BLaER1 (cell line): ENCODE results near the gene NSL1.

Source experiments
- H3K27ac ChIP-seq: shearing (Covaris generic); formaldehyde crosslinking; 2 replicates; pipeline ENCODE4 v1.8.1; 2022
- H3K27me3 ChIP-seq: shearing (Covaris generic); formaldehyde crosslinking; 2 replicates; pipeline ENCODE4 v1.8.1; 2022
- H3K36me3 ChIP-seq: shearing (Covaris generic); formaldehyde crosslinking; 2 replicates; pipeline ENCODE4 v1.8.1; 2022
- H3K4me1 ChIP-seq: shearing (Covaris generic); formaldehyde crosslinking; 2 replicates; pipeline ENCODE4 v1.8.1; 2022
- H3K4me2 ChIP-seq: shearing (Covaris generic); formaldehyde crosslinking; 2 replicates; pipeline ENCODE4 v1.8.1; 2022
- H3K4me3 ChIP-seq: shearing (Covaris generic); formaldehyde crosslinking; 2 replicates; pipeline ENCODE4 v1.8.1; 2022
- H3K9ac ChIP-seq: shearing (Covaris generic); formaldehyde crosslinking; 2 replicates; pipeline ENCODE4 v1.8.1; 2022
- H3K9me3 ChIP-seq: shearing (Covaris generic); formaldehyde crosslinking; 2 replicates; pipeline ENCODE4 v1.8.1; 2022
- H4K20me1 ChIP-seq: shearing (Covaris generic); formaldehyde crosslinking; 2 replicates; pipeline ENCODE4 v1.8.1; 2022
- Cebpa-rat ChIP-seq: shearing (Covaris generic); IDR thresholded peaks from 2 replicates; pipeline ENCODE4 v1.8.1; 2022

The NSL1 gene

DNA sequence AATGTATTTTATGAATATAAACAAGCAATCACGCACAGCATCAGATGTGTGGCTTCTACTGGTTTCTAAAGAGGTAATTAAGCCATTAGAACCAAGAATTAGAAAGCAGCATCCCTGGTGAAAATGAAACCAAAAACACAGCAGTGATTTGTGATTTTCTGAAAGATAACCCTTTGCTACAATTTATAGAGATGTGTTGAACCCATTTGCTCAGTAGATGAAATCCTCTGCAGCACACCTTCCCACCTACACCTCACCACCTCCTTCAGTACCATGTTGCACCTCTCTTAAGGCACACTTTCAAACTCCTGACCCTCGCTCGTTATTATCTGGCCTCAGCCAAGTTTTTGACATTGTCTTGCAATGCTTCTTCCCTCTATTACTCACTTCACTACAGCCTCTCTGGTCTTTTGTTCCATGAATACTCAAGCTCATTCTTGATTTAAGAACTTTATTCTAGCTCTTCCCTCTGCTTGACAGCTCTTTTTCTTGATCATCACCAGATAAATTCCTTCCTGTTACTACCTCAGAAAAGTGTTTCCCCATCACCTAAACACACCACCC is 38.6 kb downstream of the NSL1 start:
- no peaks in the 10 kb centered on the region for H3K9me3 ChIP-seq
- H3K27me3 ChIP-seq, result no peaks in the 10 kb centered on the region
- H3K36me3 ChIP-seq, result peaks cover 19% of the 10 kb centered on the region
- peaks cover 30% of the 10 kb centered on the region for H3K4me1 ChIP-seq
- H3K27ac ChIP-seq, result no peak overlapping the region
- H3K9ac ChIP-seq, result no peak overlapping the region
- no peak overlapping the region for H3K4me3 ChIP-seq
- H4K20me1 ChIP-seq, result peaks cover 22% of the 10 kb centered on the region
- TF ChIP-seq Cebpa-rat, result no peak
- no peak overlapping the region for H3K4me2 ChIP-seq

DNA sequence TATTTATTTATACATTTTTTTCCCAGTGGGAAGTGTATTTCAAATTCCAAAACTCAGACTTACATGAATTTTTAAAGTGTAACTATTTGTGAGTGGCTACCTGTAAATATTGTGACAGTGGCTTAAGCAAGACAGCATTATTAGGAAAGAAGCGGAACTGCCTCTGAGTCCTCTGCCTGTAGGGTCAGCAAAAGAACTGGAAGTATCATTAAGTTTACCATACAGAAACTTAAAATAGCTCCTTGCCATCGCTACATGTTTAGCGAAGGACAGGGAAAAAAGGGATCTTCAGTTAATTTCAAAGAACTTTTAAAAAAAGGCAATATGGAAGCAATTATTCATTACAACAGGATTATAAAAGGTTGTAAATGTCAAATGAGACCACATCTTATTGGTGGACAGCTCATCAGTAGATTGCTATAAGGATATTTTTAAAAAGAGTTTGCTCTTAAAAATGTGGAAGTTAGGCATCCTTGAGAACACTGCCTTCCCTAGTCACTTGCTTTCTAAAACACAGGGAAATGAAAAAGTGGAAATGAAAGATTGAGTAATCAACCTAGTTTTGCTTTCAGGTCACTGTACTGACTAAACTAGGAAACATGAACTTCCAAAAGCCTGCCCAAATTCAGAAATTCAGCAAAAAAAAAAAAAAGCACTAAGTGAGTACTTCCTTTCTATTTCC is 39.2 kb downstream of the NSL1 start:
- Histone ChIP-seq H3K27ac (no peak overlapping the region), H3K9me3 (no peaks in the 10 kb centered on the region), H3K36me3 (peaks cover 15% of the 10 kb centered on the region), H3K4me3 (no peak overlapping the region), H3K4me2 (no peak overlapping the region), H3K9ac (no peak overlapping the region), H4K20me1 (peaks cover 16% of the 10 kb centered on the region), H3K27me3 (no peaks in the 10 kb centered on the region), H3K4me1 (peaks cover 30% of the 10 kb centered on the region)
- no peak for TF ChIP-seq Cebpa-rat

DNA sequence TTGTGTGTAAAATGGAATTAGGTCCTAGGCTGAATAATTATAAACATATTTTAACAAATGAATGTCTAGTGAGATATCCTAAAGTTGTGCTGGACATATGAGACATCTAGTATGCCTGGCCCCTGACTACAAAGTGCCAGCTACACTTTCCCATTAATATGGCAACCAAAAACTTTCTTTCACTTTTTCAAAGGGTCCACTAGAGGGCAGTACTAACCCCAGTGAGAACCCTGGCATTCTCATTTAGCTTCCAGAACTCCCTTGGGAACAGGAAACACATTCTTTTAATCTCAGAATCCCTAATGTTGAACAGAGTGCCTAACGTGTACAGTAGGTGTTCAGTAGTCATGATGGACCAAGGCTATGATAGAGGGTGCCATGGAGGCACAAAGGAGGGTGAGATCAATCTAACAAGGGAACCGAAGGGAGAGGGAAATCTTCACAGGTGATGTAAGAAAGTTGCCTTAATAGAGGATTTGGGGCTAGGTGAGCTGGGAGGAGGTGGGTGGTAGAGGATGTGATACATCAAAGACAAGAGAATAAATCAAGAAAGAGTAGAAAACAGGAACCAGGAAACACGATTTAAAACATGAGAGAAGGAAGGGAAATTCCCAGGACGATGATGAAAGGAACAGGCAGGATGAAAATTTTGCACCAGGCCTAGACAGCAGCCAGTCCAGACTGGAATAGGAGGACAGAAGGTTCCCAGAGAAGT is 41.6 kb downstream of the NSL1 start:
- Histone ChIP-seq H3K27me3 (no peaks in the 10 kb centered on the region), H4K20me1 (peaks cover 14% of the 10 kb centered on the region), H3K27ac (no peak overlapping the region), H3K4me1 (peaks cover 30% of the 10 kb centered on the region), H3K36me3 (peaks cover 16% of the 10 kb centered on the region; the same call in 1 of the 2 replicates), H3K4me3 (no peak overlapping the region), H3K4me2 (no peak overlapping the region), H3K9me3 (peaks cover 9% of the 10 kb centered on the region), H3K9ac (no peak overlapping the region)
- no peak for TF ChIP-seq Cebpa-rat

DNA sequence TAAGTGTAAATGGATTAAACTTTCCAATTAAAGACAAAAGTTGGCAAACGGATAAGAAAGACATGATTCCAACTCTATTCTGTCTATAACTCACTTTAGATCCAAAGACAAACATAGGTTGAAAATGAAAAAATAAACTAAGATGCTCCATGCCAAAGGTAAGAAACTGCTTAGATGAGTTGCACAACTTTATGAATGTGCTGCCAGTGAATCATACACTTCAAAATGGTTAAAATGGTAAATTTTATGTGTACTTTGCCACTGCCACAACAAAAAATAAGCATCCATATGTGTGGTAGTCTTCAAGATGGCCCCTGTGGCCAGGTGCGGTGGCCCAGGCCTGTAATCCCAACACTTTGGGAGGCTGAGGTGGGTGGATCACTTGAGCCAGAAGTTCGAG is 45.0 kb downstream of the NSL1 start:
- no peak overlapping the region for H3K4me3 ChIP-seq
- H3K9me3 ChIP-seq, result peaks cover 17% of the 10 kb centered on the region
- H3K36me3 ChIP-seq, result peaks cover 33% of the 10 kb centered on the region
- peaks cover 5% of the 10 kb centered on the region for H3K4me1 ChIP-seq
- H3K4me2 ChIP-seq, result no peak overlapping the region
- no peaks in the 10 kb centered on the region for H4K20me1 ChIP-seq
- H3K27ac ChIP-seq, result no peak overlapping the region
- H3K27me3 ChIP-seq, result no peaks in the 10 kb centered on the region
- TF ChIP-seq Cebpa-rat, result no peak
- H3K9ac ChIP-seq, result no peak overlapping the region

DNA sequence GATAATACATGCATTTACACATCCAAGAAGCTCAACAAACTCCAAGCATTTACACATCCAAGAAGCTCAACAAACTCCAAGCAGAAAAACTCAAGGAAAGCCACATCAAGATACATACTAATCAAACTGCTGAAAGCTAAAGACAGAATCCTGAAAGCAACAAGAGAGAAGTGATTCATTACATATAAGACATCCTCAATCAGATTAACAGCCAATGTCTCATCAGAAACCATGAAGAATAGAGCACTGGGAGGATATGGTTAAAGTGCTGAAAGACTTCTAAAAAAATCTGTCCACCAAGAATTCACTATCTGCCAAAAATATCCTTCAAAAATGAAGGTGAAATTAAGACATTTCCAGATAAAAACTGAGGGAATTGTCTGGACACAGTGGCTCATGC is 46.3 kb downstream of the NSL1 start:
- no peak for TF ChIP-seq Cebpa-rat

DNA sequence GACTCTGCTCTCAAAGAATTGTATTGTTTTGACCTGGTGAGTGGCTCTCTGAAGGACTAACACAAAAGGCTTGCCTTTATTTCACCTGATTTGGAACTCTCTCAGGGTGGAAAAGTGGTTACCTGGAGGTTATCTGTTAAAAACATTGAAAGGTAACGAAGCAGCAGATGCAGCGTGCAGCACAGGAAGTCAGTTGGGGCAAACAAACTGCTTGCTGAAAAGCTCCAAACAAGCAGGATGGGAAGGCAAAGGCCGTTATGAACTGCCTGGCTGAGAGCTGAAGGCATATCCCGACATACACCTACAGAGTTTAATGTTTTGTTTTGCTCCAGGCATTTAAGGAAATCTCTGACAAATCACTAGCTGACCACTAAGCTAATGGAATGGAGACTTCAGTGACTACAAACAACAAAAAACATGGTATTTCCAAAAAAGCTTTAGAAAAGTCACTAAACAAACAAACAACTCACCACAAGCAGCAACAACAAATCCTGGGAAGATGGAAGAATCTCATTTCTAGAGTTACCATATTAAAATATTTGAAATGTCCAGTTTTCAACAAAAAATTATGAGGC is 47.6 kb downstream of the NSL1 start:
- Histone ChIP-seq H3K4me2 (no peak overlapping the region), H3K27ac (no peak overlapping the region), H3K4me3 (no peak overlapping the region), H3K9ac (no peak overlapping the region), H3K9me3 (peaks cover 21% of the 10 kb centered on the region), H3K27me3 (no peaks in the 10 kb centered on the region), H3K4me1 (no peaks in the 10 kb centered on the region), H3K36me3 (peaks cover 46% of the 10 kb centered on the region), H4K20me1 (no peaks in the 10 kb centered on the region)
- no peak for TF ChIP-seq Cebpa-rat

More for the DNA sequence above, 46.3 kb downstream of the NSL1 start:
- Histone ChIP-seq H3K9me3 (peaks cover 21% of the 10 kb centered on the region), H3K27ac (no peak overlapping the region), H3K4me2 (no peak overlapping the region), H3K36me3 (peaks cover 41% of the 10 kb centered on the region), H3K4me1 (peaks cover 4% of the 10 kb centered on the region), H3K4me3 (no peak overlapping the region), H4K20me1 (no peaks in the 10 kb centered on the region), H3K9ac (no peak overlapping the region), H3K27me3 (no peaks in the 10 kb centered on the region)

DNA sequence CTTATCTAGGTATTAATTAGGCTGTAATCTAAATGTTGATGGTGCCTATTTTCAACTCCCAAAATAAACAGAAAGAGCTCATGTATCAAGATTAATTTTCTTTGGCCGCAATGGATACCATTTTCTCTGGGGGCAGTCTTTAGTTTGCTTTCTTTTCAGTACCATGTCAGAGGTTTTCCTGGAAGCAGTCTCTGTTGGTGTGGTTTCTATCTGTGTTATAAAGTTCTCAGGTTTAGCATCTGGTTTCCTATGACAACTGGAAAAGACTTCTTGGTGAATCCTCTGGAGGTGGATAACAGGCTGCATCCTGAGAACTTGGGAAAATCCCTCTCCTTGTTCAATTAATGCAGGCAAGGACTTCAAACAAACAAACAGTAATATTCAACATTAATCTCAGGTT is 53.2 kb downstream of the NSL1 start:
- Histone ChIP-seq H3K4me1 (no peaks in the 10 kb centered on the region), H3K4me2 (no peak overlapping the region), H3K4me3 (no peak overlapping the region), H3K27me3 (no peaks in the 10 kb centered on the region), H4K20me1 (no peaks in the 10 kb centered on the region), H3K27ac (no peak overlapping the region), H3K36me3 (peaks cover 46% of the 10 kb centered on the region), H3K9ac (no peak overlapping the region), H3K9me3 (peaks cover 8% of the 10 kb centered on the region)
- no peak for TF ChIP-seq Cebpa-rat

DNA sequence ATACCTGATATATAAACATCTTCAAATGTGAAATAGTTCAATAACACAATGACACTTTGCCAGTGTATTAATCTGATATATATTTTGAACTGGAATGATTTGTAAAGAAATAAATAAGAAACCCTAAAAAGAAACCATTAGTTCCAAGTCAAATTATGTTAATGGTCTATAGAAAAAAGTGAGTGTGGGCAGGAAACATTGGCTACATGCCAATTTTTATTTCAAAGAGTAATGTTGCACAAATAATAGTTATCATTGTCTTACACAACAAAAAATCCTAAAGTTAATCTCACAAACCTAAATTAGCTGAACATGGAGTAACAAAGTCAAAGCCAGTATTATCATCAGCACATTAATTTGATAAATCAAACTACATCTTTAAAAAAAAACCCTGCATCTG is 54.0 kb downstream of the NSL1 start:
- H3K4me2 ChIP-seq, result no peak overlapping the region
- H4K20me1 ChIP-seq, result no peaks in the 10 kb centered on the region
- H3K9me3 ChIP-seq, result peaks cover 8% of the 10 kb centered on the region
- H3K4me1 ChIP-seq, result no peaks in the 10 kb centered on the region
- no peak overlapping the region for H3K4me3 ChIP-seq
- H3K36me3 ChIP-seq, result peaks cover 50% of the 10 kb centered on the region
- no peak for TF ChIP-seq Cebpa-rat
- H3K9ac ChIP-seq, result no peak overlapping the region
- H3K27me3 ChIP-seq, result no peaks in the 10 kb centered on the region
- no peak overlapping the region for H3K27ac ChIP-seq

DNA sequence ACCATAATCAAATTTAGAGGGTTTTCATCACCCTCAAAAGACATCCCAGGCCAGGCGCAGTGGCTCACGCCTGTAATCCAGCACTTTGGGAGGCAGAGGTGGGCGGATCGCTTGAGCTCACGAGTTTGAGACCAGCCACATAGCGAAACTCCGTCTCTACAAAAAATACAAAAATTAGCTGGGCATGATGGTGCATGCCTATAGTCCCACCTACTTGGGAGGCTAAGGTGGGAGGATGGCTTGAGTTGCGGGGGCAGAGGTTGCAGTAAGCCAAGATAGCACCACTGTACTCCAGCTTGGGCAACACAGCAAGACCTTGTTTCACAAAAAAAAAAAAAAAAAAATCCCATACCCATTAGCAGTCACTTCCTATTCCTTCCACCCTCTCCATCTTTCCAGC is 58.5 kb downstream of the NSL1 start:
- H3K9me3 ChIP-seq, result no peaks in the 10 kb centered on the region
- H3K4me3 ChIP-seq, result no peak overlapping the region
- H3K4me1 ChIP-seq, result no peaks in the 10 kb centered on the region
- H3K36me3 ChIP-seq, result peaks cover 25% of the 10 kb centered on the region
- H3K9ac ChIP-seq, result no peak overlapping the region
- no peak overlapping the region for H3K27ac ChIP-seq
- no peaks in the 10 kb centered on the region for H4K20me1 ChIP-seq
- no peak for TF ChIP-seq Cebpa-rat
- no peak overlapping the region for H3K4me2 ChIP-seq
- no peaks in the 10 kb centered on the region for H3K27me3 ChIP-seq

DNA sequence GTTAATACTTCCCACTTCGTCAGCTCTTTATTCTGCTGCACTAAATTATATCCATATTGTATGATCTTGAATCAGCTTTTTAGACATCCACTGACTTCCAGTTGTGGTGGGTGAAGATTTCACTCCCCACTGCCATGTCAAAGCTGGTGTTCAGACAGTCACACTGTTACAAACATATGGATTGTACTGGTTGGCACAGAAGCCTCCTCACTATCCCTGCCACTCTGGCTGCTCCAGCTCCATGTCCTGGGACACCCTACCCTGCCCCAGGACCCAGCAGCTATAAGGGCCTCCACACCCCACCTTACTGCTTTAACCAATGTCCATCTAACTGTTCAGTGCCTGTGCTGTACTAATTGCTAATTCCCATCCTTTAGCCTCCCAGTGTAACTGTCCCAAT is 59.9 kb downstream of the NSL1 start:
- H3K9ac ChIP-seq, result no peak overlapping the region
- H3K36me3 ChIP-seq, result peaks cover 29% of the 10 kb centered on the region

More for the DNA sequence above, 59.9 kb downstream of the NSL1 start:
- no peaks in the 10 kb centered on the region for H4K20me1 ChIP-seq
- no peak overlapping the region for H3K4me2 ChIP-seq
- H3K27me3 ChIP-seq, result no peaks in the 10 kb centered on the region
- H3K9me3 ChIP-seq, result 0 out of 2 replicates have a peak, but pooled peaks cover 1% of the 10 kb centered on the region
- no peak for TF ChIP-seq Cebpa-rat
- no peak overlapping the region for H3K4me3 ChIP-seq
- H3K27ac ChIP-seq, result no peak overlapping the region
- H3K4me1 ChIP-seq, result no peaks in the 10 kb centered on the region
